HepG2 (cell line): ENCODE data around the gene CEP131.

Experiments used
- CTCF ChIP-seq: sonication (generic); formaldehyde crosslinking; IDR thresholded peaks from 2 replicates; pipeline ENCODE4 v1.5.0; 2020; ENCODE audit warnings: mild to moderate bottlenecking, missing genetic modification reagents, moderate library complexity
- ETV6 ChIP-seq: sonication (generic); formaldehyde crosslinking; conservative IDR thresholded peaks from 2 replicates; pipeline ENCODE4 v1.4.0; 2020; ENCODE audit warnings: missing genetic modification reagents
- EZH2 ChIP-seq: conservative IDR thresholded peaks from 2 replicates; pipeline ENCODE4 v1.6.1; 2012; ENCODE audit warnings: mild to moderate bottlenecking, low read depth, low read length, moderate library complexity
- FOSL1 ChIP-seq: sonication (generic); formaldehyde crosslinking; IDR thresholded peaks from 2 replicates; pipeline ENCODE4 v1.9.0; 2021; ENCODE audit warnings: missing genetic modification reagents, borderline replicate concordance
- HCFC1 ChIP-seq: fragments of 150-350 bp; IDR thresholded peaks from 2 replicates; pipeline ENCODE4 v1.6.1; 2014; ENCODE audit warnings: low read depth, low read length
- HOXA9 ChIP-seq: sonication (generic); formaldehyde crosslinking; IDR thresholded peaks from 2 replicates; pipeline ENCODE4 v1.8.1; 2022; ENCODE audit warnings: missing genetic modification reagents, mild to moderate bottlenecking, moderate library complexity, borderline replicate concordance
- NBN ChIP-seq: fragments of 450-650 bp; conservative IDR thresholded peaks from 2 replicates; pipeline ENCODE4 v1.6.1; 2017
- SMARCE1 ChIP-seq: fragments of 450-650 bp; IDR thresholded peaks from 2 replicates; pipeline ENCODE4 v1.6.1; 2017; ENCODE audit warnings: borderline replicate concordance
- SMC3 ChIP-seq: IDR thresholded peaks from 2 replicates; pipeline ENCODE4 v1.6.1; 2011; ENCODE audit warnings: low read length, improper control_type of control experiment
- ZBTB4 ChIP-seq: sonication (generic); formaldehyde crosslinking; IDR thresholded peaks from 2 replicates; pipeline ENCODE4 v1.4.0; 2020; ENCODE audit warnings: missing genetic modification reagents, mild to moderate bottlenecking, borderline replicate concordance
- ZNF33B ChIP-seq: sonication (generic); formaldehyde crosslinking; IDR thresholded peaks from 2 replicates; pipeline ENCODE4 v1.5.1; 2020; ENCODE audit warnings: mild to moderate bottlenecking, missing genetic modification reagents
- ZNF775 ChIP-seq: sonication (generic); formaldehyde crosslinking; IDR thresholded peaks from 2 replicates; pipeline ENCODE4 v1.4.0; 2020; ENCODE audit warnings: missing genetic modification reagents, mild to moderate bottlenecking, moderate library complexity, borderline replicate concordance

- TF ChIP-seq SMC3 (no peak), ZNF33B (no peak), NBN (no peak), FOSL1 (CRISPR knock-in tag) (no peak), EZH2 (no peak), ZNF775 (CRISPR knock-in tag) (no peak), ZBTB4 (no peak), SMARCE1 (no peak), HOXA9 (CRISPR knock-in tag) (no peak), CTCF (CRISPR knock-in tag) (no peak), ETV6 (CRISPR knock-in tag) (no peak), HCFC1 (no peak)
These were observed 63.8 kb downstream of the CEP131 start for GRCh38 chr17:81158688-81159590.
